NOMO-1 treated with DMSO at 0.1 percent for 48 hours (cell line): ENCODE measurements around the gene APCDD1.
"Not testable (repeated sequence)": the region's sequence is repeated elsewhere in the genome, so short reads cannot be mapped to it uniquely, and the experiment has no call there.

Experiments used
- DNase-seq: peaks from one replicate; lab custom pipeline; 2025; ENCODE audit not compliant: unreplicated experiment; lab: John Stamatoyannopoulos, UW

The APCDD1 gene

GRCh38 chr18:10461989-10462388 is 7.6 kb downstream of the APCDD1 start:
- no peak for DNase-seq

GRCh38 chr18:10462597-10462996 is 8.2 kb downstream of the APCDD1 start:
- DNase-seq = no peak

GRCh38 chr18:10463096-10463495 is 8.7 kb downstream of the APCDD1 start:
- no peak for DNase-seq

- no peak for DNase-seq
These were observed 9.3 kb downstream of the APCDD1 start for GRCh38 chr18:10463741-10464140.

GRCh38 chr18:10464161-10464648 is 9.8 kb downstream of the APCDD1 start:
- not testable (repeated sequence) for DNase-seq

GRCh38 chr18:10465174-10465939 is 10.9 kb downstream of the APCDD1 start:
- DNase-seq = no peak

- DNase-seq = no peak
These were observed 16.0 kb downstream of the APCDD1 start for GRCh38 chr18:10470429-10470828.

- no peak for DNase-seq
These were observed 17.1 kb downstream of the APCDD1 start for GRCh38 chr18:10471574-10471973.

- DNase-seq = no peak
These were observed 18.7 kb downstream of the APCDD1 start for GRCh38 chr18:10473132-10473531.

GRCh38 chr18:10474309-10474708 is 19.9 kb downstream of the APCDD1 start:
- no peak for DNase-seq

- no peak for DNase-seq
These were observed 20.8 kb downstream of the APCDD1 start for GRCh38 chr18:10475276-10475653.

- DNase-seq = no peak
These were observed 21.3 kb downstream of the APCDD1 start for GRCh38 chr18:10475654-10476291.

GRCh38 chr18:10476338-10476791 is 21.9 kb downstream of the APCDD1 start:
- no peak for DNase-seq

GRCh38 chr18:10477121-10477862 is 22.9 kb downstream of the APCDD1 start:
- DNase-seq = no peak

- no peak for DNase-seq
These were observed 23.4 kb downstream of the APCDD1 start for GRCh38 chr18:10477863-10478260.

GRCh38 chr18:10481831-10482230 is 27.4 kb downstream of the APCDD1 start:
- no peak for DNase-seq

- no peak for DNase-seq
These were observed 28.0 kb downstream of the APCDD1 start for GRCh38 chr18:10482363-10482984.

GRCh38 chr18:10482985-10483949 is 28.8 kb downstream of the APCDD1 start:
- peak; percentile 74 for DNase-seq

GRCh38 chr18:10485475-10485874 is 31.0 kb downstream of the APCDD1 start:
- no peak for DNase-seq

- no peak for DNase-seq
These were observed 31.9 kb downstream of the APCDD1 start for GRCh38 chr18:10486362-10486761.
